Measurements from ENCODE around the gene GTF2F2.
"Not testable (repeated sequence)": the region's sequence is repeated elsewhere in the genome, so short reads cannot be mapped to it uniquely, and the experiment has no call there.

Gene GTF2F2

GRCh38 chr13:45257638-45258333 lies 137.5 kb downstream of the GTF2F2 start:
- no peak for DNase-seq

DNA sequence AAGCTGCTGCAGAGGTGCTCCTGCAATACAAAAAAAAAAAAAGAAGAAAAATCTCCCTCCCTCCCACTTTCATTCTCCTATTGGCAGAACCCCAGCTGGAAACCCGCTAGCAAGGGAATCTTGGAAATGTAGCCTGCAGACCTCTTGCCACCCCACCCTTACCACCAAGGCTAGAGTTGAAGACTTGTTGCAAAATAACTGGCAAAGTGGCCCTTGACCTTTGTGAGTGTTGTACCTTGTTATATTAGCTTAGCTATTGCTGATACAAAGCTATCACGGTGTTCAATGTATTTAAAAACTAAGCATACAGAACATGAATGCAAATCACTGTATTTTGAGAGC lies 138.0 kb downstream of the GTF2F2 start:
- DNase-seq = no peak

DNA sequence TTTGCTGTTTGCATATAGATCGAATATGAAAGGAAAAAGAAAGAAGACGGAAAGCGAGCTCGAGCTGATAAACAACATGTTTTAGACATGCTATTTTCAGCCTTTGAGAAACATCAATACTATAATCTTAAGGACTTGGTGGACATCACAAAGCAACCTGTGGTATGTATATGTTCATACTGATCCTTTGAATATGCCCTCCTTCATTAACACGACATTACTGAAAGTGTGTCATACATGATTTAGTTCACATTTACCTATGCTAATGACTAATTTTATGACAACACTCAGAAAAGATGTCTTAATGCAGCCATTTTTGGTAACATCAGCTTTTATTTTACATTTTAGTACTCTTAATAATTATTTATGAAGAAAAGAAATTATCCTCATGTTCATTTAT lies 146.9 kb downstream of the GTF2F2 start:
- no peak for DNase-seq

- no peak for DNase-seq
Measured at GRCh38 chr13:45269204-45269603, 148.9 kb downstream of the GTF2F2 start.

GRCh38 chr13:45276913-45277312 lies 156.6 kb downstream of the GTF2F2 start:
- no peak for DNase-seq

DNA sequence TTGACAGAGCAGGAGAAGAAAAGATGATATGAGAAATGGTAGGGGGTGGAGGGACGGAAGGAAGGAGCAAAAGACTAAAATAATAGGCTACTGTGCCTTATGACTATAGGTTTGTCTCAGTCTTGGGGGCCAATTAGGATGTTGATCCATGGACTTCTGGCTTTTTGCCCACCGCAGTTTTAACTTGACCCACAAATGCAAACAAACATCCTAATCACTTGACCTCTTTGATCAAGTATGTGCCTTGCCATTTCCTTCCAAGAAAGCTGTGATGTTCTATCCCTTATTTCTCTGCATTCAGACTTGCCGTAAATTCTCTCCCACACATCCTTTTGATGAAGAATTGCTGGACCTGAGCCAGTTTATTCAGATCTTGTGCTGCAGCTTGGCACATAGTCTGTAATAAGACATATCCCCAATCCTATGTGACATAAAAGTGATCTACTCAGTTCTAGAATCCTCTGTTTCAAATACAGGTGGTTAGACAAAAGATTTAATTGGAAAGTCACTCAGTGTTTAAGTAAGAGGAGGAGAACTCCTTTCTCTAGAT lies 157.9 kb downstream of the GTF2F2 start:
- DNase-seq = no peak

- DNase-seq = no peak
Measured at GRCh38 chr13:45280011-45280410, 159.7 kb downstream of the GTF2F2 start.

- DNase-seq = peak; percentile 22
Measured at GRCh38 chr13:45280751-45281634, 160.7 kb downstream of the GTF2F2 start.

DNA sequence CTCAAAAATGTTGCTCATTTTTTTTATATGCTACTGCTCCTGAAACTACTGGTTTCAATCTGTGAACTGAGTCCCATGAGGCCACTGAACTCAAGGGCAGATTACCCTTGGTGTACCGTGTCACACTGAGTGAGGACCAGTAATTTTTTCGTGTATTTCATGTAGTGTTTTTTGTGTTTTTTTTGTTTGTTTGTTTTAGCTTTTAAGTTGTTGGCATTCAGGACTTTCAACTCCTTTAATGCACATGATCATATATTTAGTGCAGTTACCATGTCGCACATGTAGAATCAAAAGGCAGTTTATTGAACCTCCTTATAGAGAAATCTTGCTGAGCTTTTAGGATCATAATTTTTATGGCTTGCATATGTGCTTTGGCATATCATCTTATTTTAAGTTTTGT lies 162.7 kb downstream of the GTF2F2 start:
- no peak for DNase-seq

- DNase-seq = no peak
Measured at GRCh38 chr13:45289936-45290563, 169.7 kb downstream of the GTF2F2 start.

- DNase-seq = no peak
Measured at GRCh38 chr13:45292176-45292575, 171.9 kb downstream of the GTF2F2 start.

- no peak for DNase-seq
Measured at GRCh38 chr13:45295536-45295935, 175.2 kb downstream of the GTF2F2 start.

GRCh38 chr13:45296259-45296658 lies 175.9 kb downstream of the GTF2F2 start:
- no peak for DNase-seq

DNA sequence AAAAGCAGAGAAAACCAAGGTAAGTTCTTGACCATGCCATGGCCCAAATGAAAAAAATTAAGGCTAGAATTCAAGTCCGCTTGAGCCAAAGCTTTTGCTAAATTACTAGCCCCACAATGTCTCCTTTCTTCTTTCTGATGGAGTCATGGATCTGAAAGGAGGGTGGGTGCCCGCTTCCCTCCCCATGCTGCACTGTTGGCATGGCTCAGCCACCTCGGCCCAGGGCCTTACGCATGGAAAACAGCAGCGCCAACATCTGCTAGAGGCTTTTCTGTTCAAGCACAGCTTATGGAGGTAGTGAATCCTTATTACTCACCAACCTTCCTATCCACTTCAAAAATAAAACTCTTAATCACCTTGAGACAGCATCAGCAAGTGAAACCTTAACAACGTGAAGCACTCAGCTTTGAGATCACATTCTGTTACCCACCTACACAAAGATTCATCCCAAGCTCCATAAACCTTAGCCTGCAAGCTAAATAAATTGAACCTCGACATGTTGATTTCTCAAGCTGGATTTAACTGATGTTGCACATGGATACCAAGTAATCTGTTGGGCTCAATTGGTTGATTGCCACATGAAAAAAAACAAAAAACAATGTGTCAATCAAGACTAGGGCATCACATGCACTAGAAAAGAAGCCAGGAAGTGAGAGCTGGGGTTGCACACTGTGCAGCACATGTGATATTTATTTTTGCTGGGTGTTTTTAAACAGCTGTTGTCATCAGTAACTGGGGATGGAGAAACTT lies 177.3 kb downstream of the GTF2F2 start:
- DNase-seq = no peak

DNA sequence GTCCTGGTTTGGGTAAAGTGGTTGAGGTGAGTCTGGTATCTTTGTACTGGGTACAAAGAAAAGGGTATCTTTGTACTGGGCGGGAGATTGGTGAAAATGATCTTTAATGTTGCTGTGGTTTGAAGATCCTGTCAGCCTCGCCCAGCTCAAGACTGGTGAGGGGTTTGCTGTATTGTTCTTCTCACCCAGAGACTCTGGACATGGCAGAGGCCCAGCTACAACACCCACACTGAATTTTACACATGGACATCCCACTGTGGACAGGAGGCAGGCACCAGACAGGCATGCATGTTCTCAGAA lies 177.8 kb downstream of the GTF2F2 start:
- no peak for DNase-seq

GRCh38 chr13:45298550-45298949 lies 178.2 kb downstream of the GTF2F2 start:
- not testable (repeated sequence) for DNase-seq

DNA sequence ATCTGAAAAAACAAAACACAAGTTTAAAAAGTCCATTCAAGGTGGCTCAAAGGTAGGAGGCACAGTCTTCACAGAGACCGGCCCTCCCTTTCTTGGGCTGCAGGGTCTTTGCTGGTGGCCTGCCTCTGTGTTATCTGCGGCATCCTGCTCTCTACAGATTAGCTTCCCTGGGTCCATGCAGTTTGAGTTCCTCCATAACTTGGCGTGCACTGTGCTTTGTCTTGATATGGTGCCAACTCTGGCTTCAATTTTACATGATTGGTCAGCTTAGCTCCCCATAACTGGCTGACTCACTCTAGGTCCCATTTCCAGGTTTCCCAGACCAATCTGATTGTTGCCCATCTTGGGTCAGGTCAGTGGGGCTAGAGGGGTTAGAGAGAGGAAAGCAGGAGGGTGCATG lies 178.9 kb downstream of the GTF2F2 start:
- DNase-seq = no peak

DNA sequence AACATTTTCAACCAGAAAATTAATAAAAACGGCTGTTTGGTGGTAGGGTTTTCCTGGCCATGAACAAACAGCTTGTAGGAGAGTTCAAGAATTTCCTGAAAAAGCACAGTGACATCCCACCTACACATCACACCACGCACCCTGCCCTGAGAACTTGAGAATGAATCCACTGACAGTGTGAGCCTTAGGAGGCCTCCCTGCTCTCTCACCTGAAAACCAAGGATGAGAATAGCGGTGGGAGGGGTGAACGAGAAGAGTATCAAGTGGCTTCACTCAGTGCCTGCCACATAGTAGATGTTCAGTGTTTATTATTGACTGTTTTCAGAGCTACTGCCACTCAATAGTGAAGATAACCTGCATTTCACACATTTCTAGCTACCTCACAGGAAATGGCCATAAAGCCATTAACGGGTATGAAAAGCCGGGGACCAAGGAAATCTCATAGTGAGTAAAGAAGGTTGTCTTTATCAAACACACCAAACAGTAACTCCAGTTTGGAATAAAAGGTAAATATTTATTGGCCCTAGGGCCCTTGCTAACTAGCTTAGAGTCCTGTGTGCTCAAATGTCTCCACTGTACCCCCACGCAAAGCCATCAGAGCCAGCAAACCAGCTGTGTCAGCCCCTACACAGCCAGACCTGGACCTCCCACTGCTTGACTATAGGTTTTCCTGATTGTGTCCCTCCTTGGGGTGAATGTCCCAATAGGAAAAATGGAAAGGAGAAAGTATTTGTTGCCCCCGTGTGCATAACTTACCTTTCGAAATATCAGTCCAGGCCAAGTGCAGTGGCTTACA lies 180.1 kb downstream of the GTF2F2 start:
- DNase-seq = no peak

DNA sequence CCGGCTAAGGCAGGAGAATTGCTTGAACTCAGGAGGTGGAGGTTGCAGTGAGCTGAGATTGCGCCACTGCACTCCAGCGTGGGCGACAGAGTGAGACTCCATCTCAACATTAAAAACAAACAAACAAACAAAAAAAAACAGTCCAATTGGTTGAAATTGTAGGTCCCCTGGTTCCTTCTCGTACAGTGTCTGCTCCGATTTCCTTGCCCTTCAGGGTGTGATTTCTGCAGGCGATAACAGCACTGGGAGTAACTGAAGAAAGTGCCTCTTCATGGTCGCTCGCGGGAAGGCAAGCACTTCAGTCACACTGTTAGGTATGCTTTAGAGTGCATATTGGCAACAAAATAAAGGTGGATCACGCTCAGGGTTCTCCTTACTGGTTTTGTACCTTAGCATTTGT lies 181.0 kb downstream of the GTF2F2 start:
- DNase-seq = peak; percentile 64

GRCh38 chr13:45302507-45302906 lies 182.2 kb downstream of the GTF2F2 start:
- DNase-seq = no peak

GRCh38 chr13:45303026-45303425 lies 182.7 kb downstream of the GTF2F2 start:
- DNase-seq = no peak

- no peak for DNase-seq
Measured at GRCh38 chr13:45303866-45304265, 183.6 kb downstream of the GTF2F2 start.

Data from DMS79 treated with DMSO at 0.1 percent for 48 hours (cell line).